Tibial nerve (tissue), 4 donors: Measurements from ENCODE around the gene PLEKHG4B. TPM values are rescaled to one million over a fixed set of nuclear protein-coding genes. Genes with fewer than 3 reads are reported as not detected.
A peak's percentile ranks its signal among the peaks of the same experiment; 100 is the strongest.

Experiments
- DNase-seq, 2 donors: peaks; one replicate each; pipeline ENCODE4 v3.0.0-alpha.2; 2019; ENCODE audit warnings: low spot score in 2 of 2
- H3K27ac ChIP-seq, 4 donors: fragments of 200-600 bp; sonication (generic) in 3 of 4; one replicate each; pipeline ENCODE4 v1.5.1; 2017 to 2019; ENCODE audit warnings: mild to moderate bottlenecking in 1 of 4
- H3K27me3 ChIP-seq, 2 donors: fragments of 200-600 bp; sonication (generic) in 1 of 2; one replicate each; pipeline versions ENCODE4 v1.5.1 to v1.6.0; 2017 to 2019
- H3K36me3 ChIP-seq, 3 donors: fragments of 200-600 bp; sonication (generic); one replicate each; pipeline ENCODE4 v1.5.1; 2018 to 2019
- H3K4me1 ChIP-seq, 4 donors: fragments of 200-600 bp; sonication (generic) in 3 of 4; one replicate each; pipeline ENCODE4 v1.5.1; 2017 to 2019
- H3K4me3 ChIP-seq, 4 donors: fragments of 200-600 bp; sonication (generic) in 3 of 4; one replicate each; pipeline ENCODE4 v1.5.1; 2017 to 2019; ENCODE audit warnings: mild to moderate bottlenecking in 1 of 4, moderate library complexity in 1 of 4
- H3K9me3 ChIP-seq, 4 donors: fragments of 200-600 bp; sonication (generic) in 3 of 4; one replicate each; pipeline ENCODE4 v1.5.1; 2017 to 2019
- EP300 ChIP-seq, 2 donors: sonication (generic); formaldehyde crosslinking; IDR thresholded peaks; one replicate each; pipeline ENCODE4 v1.6.1; 2017; ENCODE audit warnings: antibody characterized with exemption in 2 of 2, mild to moderate bottlenecking in 1 of 2
- POLR2A ChIP-seq, 2 donors: fragments of 450-650 bp; IDR thresholded peaks; one replicate each; pipeline ENCODE4 v1.6.1; 2017; ENCODE audit warnings: antibody characterized with exemption in 2 of 2, mild to moderate bottlenecking in 2 of 2, moderate library complexity in 2 of 2
- WGBS, 2 donors: methylation state at CpG; one replicate each; pipeline ENCODE4 v1.1.5; 2018; 5-methylcytosine and 5-hydroxymethylcytosine counted together
- total RNA-seq, 4 donors: library from RNA; depleted of rRNA; stranded (reverse); fragments of >200 nt; gene quantifications; one replicate each; pipeline ENCODE4 v1.1.0, GENCODE V29; 2016
- TF ChIP-seq, protein P1 (sequence below), 5 experiments: fragments of 200-600 bp in 3 of 5; fragments of 450-650 bp in 2 of 5; sonication (generic) in 3 of 5; IDR thresholded peaks; one replicate each; pipeline ENCODE4 v1.5.1; 2016 to 2019; ENCODE audit warnings: antibody characterized with exemption in 5 of 5, mild to moderate bottlenecking in 3 of 5, moderate library complexity in 2 of 5

Gene PLEKHG4B
- total RNA-seq, 4 donors from 2014 or later: under 0.01 to 0.42 (median 0.26) TPM

DNA sequence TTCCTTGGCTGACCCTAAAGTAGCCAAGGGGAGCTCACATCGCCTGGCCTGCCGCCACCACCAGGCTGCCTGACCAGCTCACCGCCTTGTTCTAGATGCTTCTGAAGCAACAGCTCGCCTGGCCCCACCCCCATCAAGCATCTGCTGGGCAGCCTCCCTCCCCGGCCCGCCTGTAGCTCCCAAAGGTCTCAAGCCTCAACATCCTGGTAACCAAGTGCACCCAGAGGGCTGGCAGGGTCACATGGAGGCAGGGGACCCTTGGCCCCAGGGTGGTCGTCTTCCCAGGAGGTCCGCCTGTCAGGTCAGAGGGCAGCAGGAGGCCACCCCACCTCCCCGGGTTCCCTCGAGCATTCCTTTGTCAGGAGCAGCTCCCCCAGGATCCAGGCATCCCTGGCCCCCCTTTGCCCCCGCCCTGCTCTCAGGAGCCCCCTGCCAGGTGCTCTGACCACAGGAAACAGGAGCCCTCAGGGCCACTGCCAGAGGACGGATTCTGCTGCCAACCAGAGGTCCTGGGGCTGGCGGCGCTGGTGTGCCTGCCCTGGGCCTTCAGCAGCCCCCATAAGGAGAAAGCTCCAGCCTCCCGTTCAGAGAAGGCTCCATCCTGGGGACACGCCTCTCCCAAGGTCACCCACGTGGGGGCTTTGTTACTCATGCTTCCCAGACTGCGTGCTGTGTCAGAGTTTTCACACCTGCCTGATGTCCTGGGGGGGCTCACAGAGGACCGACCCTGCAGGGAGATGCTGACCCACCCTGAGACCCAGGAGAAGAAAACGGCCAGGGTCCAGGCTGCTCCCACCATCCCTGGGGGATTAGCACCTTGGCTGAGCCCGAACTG is 95.9 kb downstream of the PLEKHG4B start:
- TF ChIP-seq EP300 (IDR thresholded peaks at IDR 0.05): no peak
- TF ChIP-seq, protein P1, sequence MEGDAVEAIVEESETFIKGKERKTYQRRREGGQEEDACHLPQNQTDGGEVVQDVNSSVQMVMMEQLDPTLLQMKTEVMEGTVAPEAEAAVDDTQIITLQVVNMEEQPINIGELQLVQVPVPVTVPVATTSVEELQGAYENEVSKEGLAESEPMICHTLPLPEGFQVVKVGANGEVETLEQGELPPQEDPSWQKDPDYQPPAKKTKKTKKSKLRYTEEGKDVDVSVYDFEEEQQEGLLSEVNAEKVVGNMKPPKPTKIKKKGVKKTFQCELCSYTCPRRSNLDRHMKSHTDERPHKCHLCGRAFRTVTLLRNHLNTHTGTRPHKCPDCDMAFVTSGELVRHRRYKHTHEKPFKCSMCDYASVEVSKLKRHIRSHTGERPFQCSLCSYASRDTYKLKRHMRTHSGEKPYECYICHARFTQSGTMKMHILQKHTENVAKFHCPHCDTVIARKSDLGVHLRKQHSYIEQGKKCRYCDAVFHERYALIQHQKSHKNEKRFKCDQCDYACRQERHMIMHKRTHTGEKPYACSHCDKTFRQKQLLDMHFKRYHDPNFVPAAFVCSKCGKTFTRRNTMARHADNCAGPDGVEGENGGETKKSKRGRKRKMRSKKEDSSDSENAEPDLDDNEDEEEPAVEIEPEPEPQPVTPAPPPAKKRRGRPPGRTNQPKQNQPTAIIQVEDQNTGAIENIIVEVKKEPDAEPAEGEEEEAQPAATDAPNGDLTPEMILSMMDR (IDR thresholded peaks at IDR 0.05): no peak
- TF ChIP-seq POLR2A (IDR thresholded peaks at IDR 0.05): no peak
- Histone ChIP-seq H3K27me3 (peaks cover 0 to 51% of the 10 kb centered on the region in 2 donors), H3K9me3 (no peaks in the 10 kb centered on the region), H3K4me3 (peak overlapping the region in 2 of 4 donors; percentile 7 to 26), H3K27ac (no peak overlapping the region), H3K4me1 (peaks cover 0 to 11% (median 0%) of the 10 kb centered on the region in 4 donors), H3K36me3 (no peaks in the 10 kb centered on the region)
- WGBS, 2 donors: 58 to 66% methylated on average over 11 to 21 of the region's 21 CpGs
- DNase-seq: no peak

DNA sequence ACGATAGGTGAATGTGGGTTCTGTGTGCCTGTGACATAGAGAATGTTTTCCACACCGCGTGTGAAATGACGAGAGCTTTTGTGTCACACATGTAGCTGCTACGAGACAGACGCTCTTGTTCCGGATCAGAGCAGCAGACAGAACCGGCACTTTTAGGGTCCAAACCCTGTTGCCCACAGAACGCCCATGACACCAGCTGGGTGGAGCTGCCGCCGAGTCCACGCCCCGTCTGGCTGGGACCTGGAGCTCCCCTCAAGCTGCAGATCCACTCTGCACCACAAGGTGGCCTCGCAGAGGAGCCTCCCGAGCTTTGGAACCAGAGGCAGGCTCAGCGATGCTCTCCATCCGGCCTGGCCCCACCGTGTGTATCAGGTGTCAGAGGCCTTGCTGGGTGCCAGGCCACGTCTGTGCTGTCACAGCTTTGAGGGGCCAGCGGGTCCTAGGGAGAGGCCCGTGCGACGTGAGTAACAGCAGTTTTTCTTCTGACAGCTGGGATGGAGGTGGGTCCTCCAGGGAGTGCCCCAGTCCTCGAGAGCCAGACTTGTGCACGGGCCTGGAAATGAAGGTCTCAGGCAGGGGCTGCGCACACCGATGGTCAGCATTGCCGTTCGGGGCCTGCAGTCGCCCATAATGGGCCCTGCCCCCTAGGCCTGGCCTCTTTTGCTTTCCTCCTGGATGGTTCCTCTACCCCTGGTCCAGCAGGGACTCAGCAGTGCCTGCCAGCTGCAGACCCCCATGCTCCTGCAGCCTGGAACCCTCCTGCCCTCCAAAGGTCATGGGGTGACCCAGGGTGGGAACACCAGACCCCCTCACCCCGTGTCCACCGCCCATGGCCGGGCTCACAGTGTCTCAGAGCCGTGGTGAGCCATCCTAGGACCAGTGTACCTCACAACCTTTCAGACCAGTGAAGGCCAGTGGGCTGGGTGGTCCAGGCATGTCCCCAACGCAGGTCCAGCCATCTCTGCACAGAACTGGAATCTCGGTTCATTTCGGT is 96.8 kb downstream of the PLEKHG4B start:
- no peaks in the 10 kb centered on the region for H3K9me3 ChIP-seq
- TF ChIP-seq, protein P1 (IDR thresholded peaks at IDR 0.05): peak; percentile 87 to 96 (median 91)
- TF ChIP-seq EP300 (IDR thresholded peaks at IDR 0.05) (peak in 1 of 2 donors; percentile 17), POLR2A (IDR thresholded peaks at IDR 0.05) (no peak)
- DNase-seq: peak; percentile 75 to 83
- H3K4me1 ChIP-seq: peaks cover 0 to 11% (median 0%) of the 10 kb centered on the region in 4 donors
- no peaks in the 10 kb centered on the region for H3K36me3 ChIP-seq
- 38 to 45% methylated on average over 28 to 30 of the region's 37 CpGs for WGBS, 2 donors
- peaks cover 0 to 56% of the 10 kb centered on the region in 2 donors for H3K27me3 ChIP-seq
- peak overlapping the region in 2 of 4 donors; percentile 7 to 26 for H3K4me3 ChIP-seq
- no peak overlapping the region for H3K27ac ChIP-seq

DNA sequence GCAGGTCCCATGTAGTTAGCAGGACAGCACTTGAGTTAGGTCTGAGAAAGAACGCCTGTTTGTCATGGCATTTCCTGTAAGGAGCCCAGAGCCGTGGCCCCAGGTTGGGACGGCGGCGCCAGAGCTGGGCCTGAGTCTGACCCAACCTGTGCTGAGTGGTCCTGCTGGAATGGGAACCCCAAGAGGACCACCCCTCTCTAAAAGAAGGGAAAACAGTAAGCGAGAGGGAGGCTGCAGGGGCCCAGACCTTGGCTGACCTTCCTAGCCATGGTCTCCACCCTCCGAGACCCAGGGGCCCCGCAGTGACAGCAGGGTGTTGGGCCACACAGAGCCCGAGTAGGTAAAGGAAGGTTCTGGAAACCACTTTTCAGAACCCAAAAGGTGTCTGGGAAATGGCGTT is 97.5 kb downstream of the PLEKHG4B start:
- DNase-seq: no peak
- Histone ChIP-seq H3K36me3 (no peaks in the 10 kb centered on the region), H3K4me1 (peaks cover 0 to 11% (median 0%) of the 10 kb centered on the region in 4 donors), H3K27ac (no peak overlapping the region), H3K9me3 (no peaks in the 10 kb centered on the region), H3K27me3 (peaks cover 0 to 56% of the 10 kb centered on the region in 2 donors), H3K4me3 (no peak overlapping the region)
- 93 to 96% methylated on average over 9 of the region's 10 CpGs for WGBS, 2 donors
- TF ChIP-seq, protein P1 (IDR thresholded peaks at IDR 0.05): no peak
- no peak for TF ChIP-seq POLR2A (IDR thresholded peaks at IDR 0.05)
- TF ChIP-seq EP300 (IDR thresholded peaks at IDR 0.05): no peak

DNA sequence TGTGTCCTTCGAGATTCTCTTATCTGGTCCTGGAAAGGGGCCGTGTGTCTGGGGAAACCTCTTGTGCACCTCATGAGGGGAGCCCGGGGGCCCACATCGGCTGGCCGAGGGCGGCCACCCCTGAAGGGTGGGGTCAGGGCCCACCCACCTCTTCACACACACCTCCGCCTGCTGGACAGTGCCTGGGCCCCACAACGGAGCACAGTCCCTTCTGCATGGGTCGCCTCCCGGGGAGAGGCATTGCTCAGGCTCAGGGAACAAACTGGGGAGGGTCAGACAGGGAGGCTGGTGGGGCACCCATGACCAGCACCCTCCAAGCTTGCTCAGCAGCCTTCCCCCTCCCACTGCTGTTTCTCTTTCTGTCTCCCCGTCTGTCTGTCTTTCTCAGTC is 98.0 kb downstream of the PLEKHG4B start:
- Histone ChIP-seq H3K4me1 (peaks cover 0 to 11% (median 0%) of the 10 kb centered on the region in 4 donors), H3K9me3 (no peaks in the 10 kb centered on the region), H3K27ac (no peak overlapping the region), H3K36me3 (no peaks in the 10 kb centered on the region), H3K4me3 (no peak overlapping the region), H3K27me3 (peaks cover 0 to 56% of the 10 kb centered on the region in 2 donors)
- WGBS, 2 donors: 63 to 64% methylated on average over 11 of the region's 11 CpGs
- DNase-seq: no peak
- TF ChIP-seq EP300 (IDR thresholded peaks at IDR 0.05) (no peak), POLR2A (IDR thresholded peaks at IDR 0.05) (no peak)
- TF ChIP-seq, protein P1 (IDR thresholded peaks at IDR 0.05): no peak
